NT2/D1 (cell line): Measurements from ENCODE around the gene P2RX6.

Source experiments
- SUZ12 ChIP-seq: IDR thresholded peaks from 2 replicates; pipeline ENCODE4 v1.6.1; 2011; ENCODE audit not compliant: insufficient read length, insufficient read depth; ENCODE audit errors: extremely low read depth
- YY1 ChIP-seq: IDR thresholded peaks from 2 replicates; pipeline ENCODE4 v1.6.1; 2011; ENCODE audit not compliant: insufficient read length, insufficient read depth

- TF ChIP-seq SUZ12 (no peak), YY1 (no peak)
Measured at GRCh38 chr22:20968281-20968977, 46.5 kb upstream of the P2RX6 start.
